IMR-90 (cell line): ENCODE measurements around the gene TMEM107. TPM values are rescaled to one million over a fixed set of nuclear protein-coding genes. Genes with fewer than 3 reads are reported as not detected.
A peak's percentile ranks its signal among the peaks of the same experiment; 100 is the strongest.

Source experiments
- ATAC-seq: fragments of 200-7000 bp; cut with Tn5 transposase; 2 replicates; pipeline ENCODE4 v1.9.1; 2020; ENCODE audit warnings: low read depth, mild to moderate bottlenecking, moderate library complexity
- BruUV-seq: library from RNA; stranded (reverse); fragments of 400-500 nt; replicated peaks from 2 replicates; lab custom pipeline; 2021; lab: Mats Ljungman, UMichigan
- CTCF ChIA-PET: fragments of 300-600 bp; formaldehyde crosslinking; extraction: SDS; loops from one replicate; lab custom pipeline; 2021; ENCODE audit warnings: antibody characterized with exemption; lab: Yijun Ruan, JAX
- POLR2A ChIA-PET: fragments of 300-600 bp; sonication (Branson Sonifier 250); formaldehyde crosslinking; loops from one replicate; lab custom pipeline; 2022; ENCODE audit warnings: antibody characterized with exemption; ENCODE audit not compliant: unreplicated experiment; lab: Charles Lee
- DNase-seq: peaks from one replicate; pipeline ENCODE4 v3.0.0; 2013
- H2AFZ ChIP-seq: replicated peaks from 2 replicates; pipeline ENCODE3; 2013; ENCODE audit warnings: low read length, mild to moderate bottlenecking; ENCODE audit not compliant: poor library complexity
- H2AK5ac ChIP-seq: 2 replicates; pipeline ENCODE4 v1.6.1; 2013; ENCODE audit warnings: low read depth, low read length, inconsistent platforms
- H2AK9ac ChIP-seq: replicated peaks from 2 replicates; pipeline ENCODE3; 2013; ENCODE audit warnings: mild to moderate bottlenecking, low read depth, low read length, moderate library complexity; ENCODE audit not compliant: poor library complexity
- H2BK120ac ChIP-seq: 2 replicates; pipeline ENCODE4 v1.6.1; 2013; ENCODE audit warnings: low read depth, low read length, inconsistent platforms
- H2BK15ac ChIP-seq: 3 replicates; pipeline ENCODE4 v1.6.1; 2013; ENCODE audit warnings: low read depth, low read length, inconsistent platforms
- H2BK20ac ChIP-seq: 2 replicates; pipeline ENCODE4 v1.6.1; 2013; ENCODE audit warnings: low read depth, mild to moderate bottlenecking, inconsistent platforms, low read length, moderate library complexity
- H2BK5ac ChIP-seq: 2 replicates; pipeline ENCODE4 v1.6.1; 2013; ENCODE audit warnings: mild to moderate bottlenecking, low read depth, low read length, inconsistent platforms; ENCODE audit not compliant: poor library complexity, severe bottlenecking
- H3K14ac ChIP-seq: replicated peaks from 2 replicates; pipeline ENCODE4 v1.6.1; 2013; ENCODE audit warnings: low read depth, low read length, inconsistent platforms
- H3K18ac ChIP-seq: 2 replicates; pipeline ENCODE4 v1.6.1; 2013; ENCODE audit warnings: low read depth, low read length, control low read depth
- H3K23ac ChIP-seq: 2 replicates; pipeline ENCODE4 v1.6.1; 2013; ENCODE audit warnings: low read depth, low read length, inconsistent platforms
- H3K27ac ChIP-seq: 2 replicates; pipeline ENCODE4 v1.5.1; 2013; ENCODE audit warnings: mild to moderate bottlenecking, control low read depth, low read length; ENCODE audit not compliant: insufficient read depth
- H3K27me3 ChIP-seq: 2 replicates; pipeline ENCODE4 v1.6.1; 2013; ENCODE audit warnings: low read length; ENCODE audit not compliant: control insufficient read depth, insufficient read depth
- H3K36me3 ChIP-seq: 2 replicates; pipeline ENCODE4 v1.6.1; 2013; ENCODE audit warnings: low read length, mixed read lengths; ENCODE audit not compliant: control insufficient read depth, insufficient read depth
- H3K4ac ChIP-seq: 2 replicates; pipeline ENCODE4 v1.6.1; 2013; ENCODE audit warnings: low read depth, low read length, inconsistent platforms
- H3K4me1 ChIP-seq: 2 replicates; pipeline ENCODE4 v1.6.1; 2013; ENCODE audit warnings: low read length, mixed read lengths; ENCODE audit not compliant: control insufficient read depth, insufficient read depth
- H3K4me2 ChIP-seq: 2 replicates; pipeline ENCODE4 v1.6.1; 2013; ENCODE audit warnings: low read depth, mild to moderate bottlenecking, control low read depth, low read length, moderate library complexity
- H3K4me3 ChIP-seq: 2 replicates; pipeline ENCODE4 v1.5.1; 2013; ENCODE audit warnings: low read depth, mild to moderate bottlenecking, control low read depth, low read length, moderate library complexity; ENCODE audit not compliant: insufficient read depth
- H3K56ac ChIP-seq: 2 replicates; pipeline ENCODE4 v1.6.1; 2013; ENCODE audit warnings: low read length, inconsistent platforms; ENCODE audit not compliant: insufficient read depth; ENCODE audit errors: extremely low read depth
- H3K79me1 ChIP-seq, 2 experiments: 2 replicates each; pipeline ENCODE4 v1.6.1; 2013; ENCODE audit warnings: low read length in 2 of 2, inconsistent platforms in 1 of 2, low read depth in 1 of 2
- H3K9ac ChIP-seq: 2 replicates; pipeline ENCODE4 v1.6.1; 2013; ENCODE audit warnings: low read depth, low read length, control low read depth
- H3K9me1 ChIP-seq: 2 replicates; pipeline ENCODE4 v1.6.1; 2013; ENCODE audit warnings: low read length, inconsistent platforms; ENCODE audit not compliant: insufficient read depth
- H3K9me3 ChIP-seq: 2 replicates; pipeline ENCODE4 v1.6.1; 2013; ENCODE audit warnings: low read length; ENCODE audit not compliant: control insufficient read depth, insufficient read depth
- H4K20me1 ChIP-seq: 2 replicates; pipeline ENCODE4 v1.6.1; 2013; ENCODE audit warnings: low read length, inconsistent platforms; ENCODE audit not compliant: insufficient read depth
- H4K5ac ChIP-seq: 2 replicates; pipeline ENCODE4 v1.6.1; 2013; ENCODE audit warnings: mild to moderate bottlenecking, low read depth, low read length, control low read depth
- H4K8ac ChIP-seq, 2 experiments: 2 replicates each; pipeline ENCODE4 v1.6.1; 2013; ENCODE audit warnings: low read depth in 2 of 2, low read length in 2 of 2, control low read depth in 1 of 2, inconsistent platforms in 1 of 2
- H4K91ac ChIP-seq: 2 replicates; pipeline ENCODE4 v1.6.1; 2013; ENCODE audit warnings: low read depth, low read length, inconsistent platforms; ENCODE audit not compliant: insufficient read depth
- CEBPB ChIP-seq: IDR thresholded peaks from 2 replicates; pipeline ENCODE4 v1.6.1; 2012; ENCODE audit warnings: low read depth, low read length, improper control_type of control experiment
- CHD1 ChIP-seq: IDR thresholded peaks from 2 replicates; pipeline ENCODE4 v1.6.1; 2012; ENCODE audit warnings: low read depth, low read length, improper control_type of control experiment
- CTCF ChIP-seq: conservative IDR thresholded peaks from 2 replicates; pipeline ENCODE4 v1.5.1; 2012; ENCODE audit warnings: mild to moderate bottlenecking, low read depth, low read length, improper control_type of control experiment
- FOS ChIP-seq: fragments of 150-350 bp; IDR thresholded peaks from 2 replicates; pipeline ENCODE4 v1.6.1; 2016; ENCODE audit warnings: low read depth, low read length
- MAFK ChIP-seq: IDR thresholded peaks from 2 replicates; pipeline ENCODE4 v1.6.1; 2012; ENCODE audit warnings: low read depth, low read length, improper control_type of control experiment
- MXI1 ChIP-seq: IDR thresholded peaks from 2 replicates; pipeline ENCODE4 v1.6.1; 2012; ENCODE audit warnings: low read depth, mild to moderate bottlenecking, low read length, moderate library complexity, borderline replicate concordance
- RAD21 ChIP-seq: IDR thresholded peaks from 2 replicates; pipeline ENCODE4 v1.6.1; 2012; ENCODE audit warnings: low read length, improper control_type of control experiment
- RCOR1 ChIP-seq: IDR thresholded peaks from 2 replicates; pipeline ENCODE4 v1.6.1; 2012; ENCODE audit warnings: mild to moderate bottlenecking, low read length, improper control_type of control experiment; ENCODE audit not compliant: insufficient replicate concordance
- WGBS, 2 experiments: methylation state at CpG; one replicate each; pipeline versions ENCODE4 v1.1.5 to v1.1.7; 2013; ENCODE audit warnings: missing lambda C conversion rate in 2 of 2; ENCODE audit not compliant: insufficient read length in 1 of 2; ENCODE audit errors: extremely low coverage in 2 of 2; 5-methylcytosine and 5-hydroxymethylcytosine counted together
- dilution Hi-C: fragments of 300-500 bp; cut with HindIII; formaldehyde crosslinking; loops from one replicate; pipeline ENCODE4 v1.14.3; 2018; ENCODE audit warnings: low sequenced_read_pairs; ENCODE audit not compliant: unreplicated experiment
- in situ Hi-C: fragments of 300-500 bp; cut with MboI; formaldehyde crosslinking; loops from 3 replicates; pipeline ENCODE4 v1.14.3; 2019; ENCODE audit warnings: low sequenced_read_pairs, inconsistent platforms, mixed read lengths
- intact Hi-C: fragments of 100-400 bp; cut with micrococcal nuclease; formaldehyde crosslinking; loops from 2 replicates; pipeline ENCODE4 v1.10.0; 2022
- polyA plus RNA-seq, 3 experiments: library from polyadenylated mRNA; depleted of rRNA; stranded (reverse); fragments of >200 nt; gene quantifications; 2 replicates each; pipeline ENCODE4 v1.2.3, GENCODE V29; 2012; ENCODE audit warnings: low replicate concordance in 1 of 3
- total RNA-seq: library from RNA; depleted of rRNA; stranded (reverse); fragments of >200 nt; gene quantifications from 2 replicates; pipeline ENCODE4 v1.2.3, GENCODE V29; 2012
- TF ChIP-seq, protein P1 (sequence below): fragments of 150-350 bp; IDR thresholded peaks from 2 replicates; pipeline ENCODE4 v1.6.1; 2017; ENCODE audit warnings: mild to moderate bottlenecking, antibody characterized with exemption, low read length, low read depth

Gene TMEM107
- total and polyA plus RNA-seq, 2 of the 4 experiments (the other 2 are of a cell fraction) = 12.9 to 14.3 TPM

GRCh38 chr17:8151120-8151640 lies 25.0 kb downstream of the TMEM107 start (continued):
- TF ChIP-seq MXI1 (peak; percentile 95), RAD21 (no peak)

DNA sequence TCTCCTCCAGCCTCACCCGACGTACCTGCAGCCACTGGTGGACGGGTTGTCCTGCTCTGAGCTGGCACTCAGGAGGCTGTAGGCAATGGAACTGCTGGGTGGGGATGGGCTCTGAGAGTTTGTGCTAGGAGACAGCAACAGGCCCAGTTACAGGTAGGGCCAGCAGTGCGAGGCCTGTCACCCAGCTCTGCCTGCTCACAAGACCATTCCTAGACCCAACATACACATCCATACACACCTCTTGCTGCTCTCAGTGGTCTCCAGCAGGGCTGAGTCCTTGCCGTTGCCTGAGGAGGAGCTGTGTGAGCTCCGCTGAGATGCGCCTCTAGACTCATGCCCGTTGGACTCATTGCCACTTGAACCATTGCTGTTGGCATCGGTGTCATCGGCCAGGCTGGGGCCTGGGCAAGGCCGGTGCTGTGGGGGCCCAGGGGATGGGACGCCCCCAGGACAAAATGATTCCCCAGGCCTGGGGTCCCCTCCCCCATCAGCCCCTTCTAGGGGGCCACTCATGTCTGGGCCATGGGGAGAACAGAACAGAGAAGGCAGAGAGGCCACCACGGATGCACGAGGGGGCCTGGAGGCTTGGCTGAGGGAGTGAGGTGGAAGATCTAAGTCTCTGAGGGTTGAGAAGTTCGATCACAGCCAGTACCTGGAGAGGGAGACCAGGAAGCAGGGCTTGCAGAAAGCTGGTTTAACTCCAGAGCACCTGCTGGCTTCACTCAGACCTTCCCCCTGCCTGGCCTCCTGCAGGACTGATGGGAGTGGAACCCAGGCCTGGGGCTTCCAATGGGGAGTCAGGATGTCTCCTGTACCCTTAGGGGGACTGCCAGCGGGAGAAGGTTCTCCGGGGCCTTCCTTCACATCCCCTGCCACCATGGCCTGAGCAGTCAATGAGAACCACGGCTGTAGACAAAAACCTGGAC lies 25.7 kb downstream of the TMEM107 start:
- Histone ChIP-seq H2AFZ (peak overlapping the region; percentile 88), H3K27ac (peak overlapping the region; percentile 50), H2BK20ac (peak overlapping the region; percentile 44; the same call in 1 of the 2 replicates), H3K14ac (peak overlapping the region; percentile 77), H3K4ac (peak overlapping the region; percentile 83; the same call in 1 of the 2 replicates), H2AK9ac (peak overlapping the region; percentile 90), H2BK5ac (peak overlapping the region; percentile 59), H2BK15ac (peak overlapping the region; percentile 40; the same call in 1 of the 3 replicates), H3K9me3 (no peaks in the 10 kb centered on the region), H2BK120ac (peak overlapping the region; percentile 53; the same call in 1 of the 2 replicates), H3K27me3 (no peaks in the 10 kb centered on the region), H4K91ac (peak overlapping the region; percentile 73), H2AK5ac (peak overlapping the region; percentile 47; the same call in 1 of the 2 replicates), H3K4me1 (peaks cover 21% of the 10 kb centered on the region), H3K79me1 (peaks cover 3 to 31% of the 10 kb centered on the region in 2 experiments; a peak in 2 of 4 replicates), H3K23ac (no peak overlapping the region), H3K9ac (peak overlapping the region; percentile 18; the same call in 1 of the 2 replicates), H4K8ac (peak overlapping the region in 1 of 2 experiments; percentile 79; a peak in 2 of 4 replicates), H3K56ac (no peak overlapping the region), H3K36me3 (peaks cover 39% of the 10 kb centered on the region), H3K4me3 (0 out of 2 replicates have a peak overlapping the region, but pooled peaks have one; percentile 17), H3K9me1 (peaks cover 18% of the 10 kb centered on the region), H3K18ac (no peak overlapping the region), H4K5ac (no peak overlapping the region), H4K20me1 (peaks cover 9% of the 10 kb centered on the region), H3K4me2 (peak overlapping the region; percentile 84)
- in situ Hi-C loops (loop anchor here (25.0 kb wide), 1 partner anchor 913 kb away; the partner anchor contains the start of genes DVL2, GABARAP and PHF23), intact Hi-C loops (no loop called here), dilution Hi-C loops (no loop called here)
- DNase-seq (no peak), ATAC-seq (no peak)
- ChIA-PET CTCF (interaction anchor here (0.6 to 1.5 kb wide), 3 partner anchors 9 to 31 kb away, joined by 3 read pairs; no protein-coding TSS in a partner anchor), POLR2A (interaction anchor here (0.5 kb wide), 1 partner anchor 97 kb away, joined by 3 read pairs; the partner anchor contains the start of gene CTC1)
- BruUV-seq = no TSS peak
- WGBS, 2 experiments = 82% methylated on average over 8 of the region's 18 CpGs; no CpG with 5 or more reads in 1 of the 2 experiments
- TF ChIP-seq FOS (no peak), MAFK (no peak), CEBPB (no peak), CTCF (no peak), RAD21 (no peak), CHD1 (no peak), RCOR1 (no peak)
- TF ChIP-seq, protein P1, sequence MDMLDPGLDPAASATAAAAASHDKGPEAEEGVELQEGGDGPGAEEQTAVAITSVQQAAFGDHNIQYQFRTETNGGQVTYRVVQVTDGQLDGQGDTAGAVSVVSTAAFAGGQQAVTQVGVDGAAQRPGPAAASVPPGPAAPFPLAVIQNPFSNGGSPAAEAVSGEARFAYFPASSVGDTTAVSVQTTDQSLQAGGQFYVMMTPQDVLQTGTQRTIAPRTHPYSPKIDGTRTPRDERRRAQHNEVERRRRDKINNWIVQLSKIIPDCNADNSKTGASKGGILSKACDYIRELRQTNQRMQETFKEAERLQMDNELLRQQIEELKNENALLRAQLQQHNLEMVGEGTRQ = no peak
